Spleen (tissue), 7 donors: ENCODE data around the gene ZDHHC6.

Experiments used
- CTCF ChIP-seq, 11 experiments: fragments of 200-600 bp in 7 of 11; fragments of 450-650 bp in 4 of 11; sonication (generic) in 4 of 11; IDR thresholded peaks in 8 of 11; conservative IDR thresholded peaks in 3 of 11; 1 replicate in 7 of 11; 2 replicates in 4 of 11; pipeline versions ENCODE4 v1.4.0 to v1.8.0; 2016 to 2021; ENCODE audit warnings: antibody characterized with exemption in 11 of 11, inconsistent platforms in 4 of 11, mild to moderate bottlenecking in 1 of 11
- POLR2A ChIP-seq, 3 donors: fragments of 450-650 bp; IDR thresholded peaks; one replicate each; pipeline ENCODE4 v1.5.1; 2017; ENCODE audit warnings: antibody characterized with exemption in 3 of 3, mild to moderate bottlenecking in 1 of 3
- POLR2AphosphoS5 ChIP-seq, 3 donors: sonication (generic); formaldehyde crosslinking; IDR thresholded peaks; one replicate each; pipeline ENCODE4 v1.5.1; 2017; ENCODE audit warnings: antibody characterized with exemption in 3 of 3
- donor health status: DM: no; HTN: no; CAD: no; lungs with moderate emphysema.
- donor health status: DM: no; HTN: no; CAD: no.
- donor health status: DM: no; HTN: no; CAD: no.

- TF ChIP-seq CTCF (IDR thresholded peaks at IDR 0.05 in 8 of 11, conservative IDR thresholded peaks at IDR 0.05 in 3 of 11) (no peak), POLR2A (IDR thresholded peaks at IDR 0.05) (no peak), POLR2AphosphoS5 (IDR thresholded peaks at IDR 0.05) (no peak)
Measured at GRCh38 chr10:112433136-112433535, 13.6 kb downstream of the ZDHHC6 start.
